NOMO-1 treated with dmso at 0.1 percent for 144 hours (cell line): Measurements from ENCODE around the gene CYP11A1.

Experiments
- DNase-seq: peaks from one replicate; lab custom pipeline; 2025; ENCODE audit not compliant: unreplicated experiment; lab: John Stamatoyannopoulos, UW

The CYP11A1 gene

DNA sequence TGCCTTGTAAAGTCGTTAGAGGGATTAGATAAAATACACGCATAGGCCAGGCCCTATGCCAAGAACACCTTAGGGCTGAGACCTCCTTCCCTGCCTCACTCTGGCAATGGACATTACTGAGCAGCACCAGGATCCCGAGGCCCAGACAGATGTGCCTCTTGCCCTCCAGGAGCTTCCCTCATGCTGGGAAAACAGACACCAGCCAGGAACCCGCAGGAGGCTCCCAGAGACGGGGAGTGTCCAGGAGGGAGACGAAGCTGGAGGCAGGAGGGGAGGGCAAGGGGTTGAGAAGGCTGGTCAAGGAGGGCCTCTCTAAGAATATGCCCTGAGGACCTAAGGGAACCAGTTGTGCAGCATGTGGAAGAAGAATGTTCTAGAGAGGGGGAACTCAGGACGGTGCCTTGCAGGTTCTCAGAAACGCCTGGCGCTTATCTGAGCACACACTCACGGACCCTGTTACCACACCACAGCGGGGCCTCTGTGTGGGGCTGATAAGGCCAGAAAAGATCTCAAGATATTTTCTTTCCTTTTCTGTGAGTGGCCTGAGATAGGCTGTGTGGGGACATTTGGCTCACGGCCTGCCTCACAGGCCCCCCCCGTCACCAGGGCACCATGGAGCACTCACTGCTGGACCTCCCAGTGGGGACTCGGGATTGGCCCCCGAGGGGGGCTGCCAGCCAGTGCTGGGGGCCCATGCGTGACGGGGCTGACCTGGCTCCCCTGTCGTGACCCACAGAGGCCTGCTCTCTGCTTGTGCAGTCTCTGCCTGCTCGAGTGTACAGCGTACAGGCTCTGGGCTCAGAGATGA is 22.0 kb upstream of the CYP11A1 start:
- no peak for DNase-seq

GRCh38 chr15:74388363-74388951 is 21.0 kb upstream of the CYP11A1 start:
- no peak for DNase-seq

DNA sequence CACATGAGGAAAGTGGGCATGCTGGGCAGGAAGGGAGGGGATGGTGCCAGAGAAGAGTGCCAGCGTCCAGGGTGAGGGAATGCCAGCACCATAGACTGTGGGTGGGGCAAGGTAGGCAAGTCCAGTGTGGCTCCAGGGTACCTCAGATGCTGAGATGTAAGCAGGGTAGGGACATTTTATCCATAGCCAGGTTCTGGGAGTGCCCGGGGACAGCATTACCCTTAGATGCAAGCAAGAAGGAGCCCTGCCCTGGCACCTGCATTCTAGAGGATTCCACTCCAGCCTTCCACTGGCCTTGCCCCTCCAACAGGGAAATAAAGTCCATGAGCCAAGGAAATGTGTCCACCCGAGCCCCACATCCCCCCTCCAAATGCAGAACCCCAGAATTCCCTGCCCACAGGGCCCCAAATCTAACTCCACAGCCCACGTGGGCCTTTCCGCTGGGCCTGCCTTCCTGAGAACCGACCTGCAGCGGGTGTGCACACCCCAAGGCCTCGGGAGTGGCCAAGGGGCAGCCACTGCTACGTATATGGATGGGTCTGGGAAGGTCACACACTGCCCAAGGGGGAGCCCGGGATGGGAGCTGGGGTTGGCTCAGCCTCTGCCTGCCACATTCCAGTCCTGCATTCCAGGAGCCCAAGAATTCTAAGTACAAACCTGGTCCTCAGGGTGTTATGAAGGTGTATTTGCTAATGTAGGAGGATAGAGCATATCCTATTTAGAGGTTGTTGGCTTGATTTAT is 20.3 kb upstream of the CYP11A1 start:
- DNase-seq = no peak

GRCh38 chr15:74387141-74387541 is 19.7 kb upstream of the CYP11A1 start:
- no peak for DNase-seq

- no peak for DNase-seq
These were observed 19.2 kb upstream of the CYP11A1 start for GRCh38 chr15:74386496-74387140.

- no peak for DNase-seq
These were observed 18.3 kb upstream of the CYP11A1 start for GRCh38 chr15:74385733-74386132.

GRCh38 chr15:74384881-74385643 is 17.6 kb upstream of the CYP11A1 start:
- peak; percentile 85 for DNase-seq

DNA sequence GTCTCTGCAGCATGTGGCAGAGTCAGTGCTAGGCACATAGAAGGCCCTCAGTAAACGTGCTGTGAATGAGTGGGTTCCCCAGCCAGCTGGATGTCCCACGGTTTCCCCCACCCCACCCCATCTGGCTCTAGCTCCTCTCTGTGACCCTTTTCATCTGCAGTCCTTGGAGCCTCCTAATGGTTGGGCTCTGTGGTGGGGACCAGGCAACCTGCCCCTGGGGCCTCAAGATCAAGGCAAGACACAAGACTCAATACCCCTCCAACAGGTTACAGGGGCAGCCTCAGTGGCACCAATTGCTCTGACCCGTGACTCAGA is 17.1 kb upstream of the CYP11A1 start:
- no peak for DNase-seq

DNA sequence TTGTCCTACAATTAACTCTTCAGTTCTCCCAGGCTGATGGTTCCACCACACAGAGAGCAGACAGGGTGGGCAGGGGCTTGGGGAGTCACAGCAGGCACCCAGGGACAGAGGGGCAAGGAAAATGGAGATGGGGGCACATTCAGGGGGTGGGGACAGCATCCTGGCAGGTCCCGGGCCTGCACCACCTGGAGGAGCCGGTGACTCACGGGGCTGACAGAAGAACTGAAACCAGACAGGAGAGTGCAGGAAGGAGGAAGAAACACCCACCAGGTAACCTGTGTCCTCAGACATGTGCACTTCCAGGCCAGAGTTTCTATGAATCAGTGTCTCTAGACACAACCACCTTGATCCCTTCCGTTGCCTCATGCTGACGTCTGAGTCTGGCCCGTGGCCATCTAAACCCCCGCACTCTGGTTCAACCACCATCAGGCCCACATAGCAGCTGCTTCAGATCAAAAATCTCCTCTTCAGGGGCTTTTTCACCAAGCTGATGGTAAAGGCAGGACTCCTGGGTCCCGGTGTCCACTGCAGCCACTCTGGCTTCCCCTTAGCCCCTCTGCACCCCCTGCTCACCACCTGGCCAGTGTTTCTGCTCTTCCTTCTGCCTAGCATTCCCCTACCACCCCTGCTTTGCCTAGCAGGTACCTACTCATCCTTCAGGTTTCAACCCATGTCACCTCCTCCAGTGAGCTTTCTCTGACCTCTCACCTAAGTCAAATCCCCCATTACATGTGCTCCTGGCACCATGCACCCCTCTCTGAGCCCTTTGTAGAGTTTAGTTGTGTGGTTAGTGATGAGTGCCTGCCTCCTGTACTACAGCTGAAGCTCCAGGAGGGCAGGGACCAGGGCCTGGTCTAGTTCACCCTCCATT is 16.5 kb upstream of the CYP11A1 start:
- DNase-seq = no peak

GRCh38 chr15:74383286-74383685 is 15.8 kb upstream of the CYP11A1 start:
- DNase-seq = no peak

GRCh38 chr15:74382004-74382816 is 14.8 kb upstream of the CYP11A1 start:
- peak; percentile 57 for DNase-seq

- DNase-seq = no peak
These were observed 14.0 kb upstream of the CYP11A1 start for GRCh38 chr15:74381481-74381880.

- DNase-seq = no peak
These were observed 13.7 kb upstream of the CYP11A1 start for GRCh38 chr15:74381190-74381453.

DNA sequence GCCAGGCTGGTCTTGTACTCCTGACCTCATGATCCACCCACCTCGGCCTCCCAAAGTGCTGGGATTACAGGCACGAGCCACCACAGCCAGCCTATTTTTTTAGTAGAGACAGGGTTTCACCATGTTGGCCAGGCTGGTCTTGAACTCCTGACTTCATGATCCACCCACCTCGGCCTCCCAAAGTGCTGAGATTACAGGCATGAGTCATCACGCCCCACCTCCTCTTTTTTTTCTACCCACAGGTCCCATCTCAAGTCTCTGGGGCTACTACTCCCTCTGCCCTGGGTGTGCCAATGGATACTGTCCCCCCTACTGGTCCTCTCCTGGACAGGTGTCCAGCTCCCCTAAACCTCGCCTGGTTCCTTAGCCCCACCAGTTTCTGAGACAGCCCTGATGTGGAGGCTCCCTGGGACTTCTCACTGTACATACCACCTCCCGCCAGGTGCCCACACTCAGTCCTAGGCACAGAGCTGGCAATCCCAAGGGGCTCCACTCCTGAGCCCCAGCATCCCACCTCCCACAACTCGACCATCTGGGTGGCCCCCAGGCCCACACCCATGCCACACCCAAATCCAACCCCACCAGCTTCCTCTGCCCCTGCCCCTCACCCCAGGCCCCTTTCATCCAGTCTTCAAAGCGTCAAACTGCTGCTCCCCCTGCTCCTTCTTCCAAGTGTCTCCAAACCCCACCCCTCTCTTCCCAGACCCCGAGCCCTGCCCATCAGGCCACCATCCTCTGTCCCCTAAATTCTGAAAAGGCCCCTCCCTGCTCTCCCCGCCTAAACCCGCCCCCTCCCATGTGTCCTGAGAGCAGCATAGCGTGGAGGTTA is 13.1 kb upstream of the CYP11A1 start:
- no peak for DNase-seq

DNA sequence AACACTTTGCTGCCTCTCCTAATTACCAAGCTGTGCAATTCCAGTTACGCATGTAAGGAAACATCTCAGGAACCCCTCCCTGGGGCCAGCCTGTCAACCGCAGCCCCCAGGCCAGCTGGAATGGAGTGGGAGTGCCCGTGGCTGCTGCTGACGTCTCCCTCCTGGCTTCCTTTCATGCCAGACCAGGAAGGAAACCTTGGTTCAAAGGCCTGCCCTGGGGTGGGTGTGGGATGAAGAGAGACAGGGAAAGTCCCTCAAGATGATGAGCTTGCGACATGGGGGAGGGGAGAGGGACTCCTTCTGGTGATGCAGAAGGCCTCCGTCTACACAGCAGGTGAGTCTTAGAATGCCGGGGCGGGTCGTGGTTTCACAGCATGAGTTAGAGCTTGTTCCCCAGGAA is 11.4 kb upstream of the CYP11A1 start:
- no peak for DNase-seq

DNA sequence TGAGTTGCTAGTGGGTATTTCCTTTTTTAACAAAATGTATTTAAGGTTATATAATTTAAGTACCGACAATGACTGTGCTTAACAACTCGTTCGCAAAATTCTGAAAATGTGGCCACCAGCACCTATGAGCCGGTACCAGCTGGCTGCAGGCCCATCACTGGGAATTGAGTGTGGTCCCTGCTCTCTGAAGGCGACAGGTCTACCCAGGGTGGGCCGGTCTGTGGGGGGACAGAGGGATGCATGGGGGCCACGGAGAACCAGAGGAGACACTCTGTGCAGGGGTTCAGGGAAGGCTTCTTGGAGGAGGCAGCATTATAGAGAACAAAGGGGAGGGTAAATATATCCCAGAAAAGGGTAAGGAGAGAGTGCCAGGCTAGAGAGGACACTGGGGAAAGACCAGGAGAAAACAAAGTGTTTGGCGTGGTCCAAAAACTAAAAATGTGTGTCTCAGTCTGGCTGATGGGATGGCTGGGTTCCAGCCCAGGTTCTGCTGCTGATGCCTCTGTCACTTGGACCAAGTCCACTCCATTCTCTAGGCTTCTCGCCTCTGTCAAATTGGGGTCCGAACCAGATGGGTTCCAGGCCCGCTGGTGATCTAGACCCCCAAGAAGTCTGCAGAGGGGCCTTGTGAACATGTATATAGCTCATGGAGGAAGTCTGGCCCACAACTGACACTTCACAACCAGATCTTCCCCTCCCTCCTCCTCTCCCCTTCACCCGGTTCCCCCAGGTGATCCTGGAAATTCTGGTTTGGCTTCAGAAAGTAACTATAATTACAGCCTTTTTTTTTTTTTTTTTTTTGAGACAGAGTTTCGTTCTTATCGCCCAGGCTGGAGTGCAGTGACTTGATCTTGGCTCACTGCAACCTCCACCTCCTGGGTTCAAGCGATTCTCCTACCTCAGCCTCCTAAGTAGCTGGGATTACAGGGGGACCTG is 10.7 kb upstream of the CYP11A1 start:
- no peak for DNase-seq

- DNase-seq = no peak
These were observed 9.6 kb upstream of the CYP11A1 start for GRCh38 chr15:74376825-74377581.
